Transverse colon (tissue), 4 donors: ENCODE results near the gene C15orf39. TPM values are rescaled to one million over a fixed set of nuclear protein-coding genes. Genes with fewer than 3 reads are reported as not detected.
"Not testable (repeated sequence)": the region's sequence is repeated elsewhere in the genome, so short reads cannot be mapped to it uniquely, and the experiment has no call there.

Source experiments
- DNase-seq: peaks from one replicate; pipeline ENCODE4 v3.0.0-alpha.2; 2019
- H3K27ac ChIP-seq, 4 donors: fragments of 200-600 bp; sonication (generic); 2 replicates each; pipeline ENCODE4 v1.5.1; 2016 to 2018; ENCODE audit warnings: inconsistent platforms in 4 of 4
- H3K27me3 ChIP-seq: fragments of 200-600 bp; sonication (generic); 2 replicates; pipeline ENCODE4 v1.5.1; 2017; ENCODE audit warnings: inconsistent platforms
- H3K36me3 ChIP-seq, 4 donors: fragments of 200-600 bp; sonication (generic); 2 replicates each; pipeline ENCODE4 v1.5.1; 2017 to 2019; ENCODE audit warnings: inconsistent platforms in 4 of 4
- H3K4me1 ChIP-seq, 4 donors: fragments of 200-600 bp; sonication (generic); 2 replicates each; pipeline ENCODE4 v1.5.1; 2017 to 2020; ENCODE audit warnings: inconsistent platforms in 4 of 4
- H3K4me3 ChIP-seq, 4 donors: fragments of 200-600 bp; sonication (generic); 1 replicate in 1 of 4; 2 replicates in 3 of 4; pipeline versions ENCODE4 v1.5.1 to v1.6.1; 2017 to 2019; ENCODE audit warnings: inconsistent platforms in 4 of 4
- H3K9me3 ChIP-seq, 2 donors: fragments of 200-600 bp; sonication (generic); 2 replicates each; pipeline ENCODE4 v1.5.1; 2017 to 2019; ENCODE audit warnings: inconsistent platforms in 2 of 2
- CTCF ChIP-seq, 5 experiments: fragments of 200-600 bp in 3 of 5; fragments of 450-650 bp in 2 of 5; sonication (generic) in 3 of 5; IDR thresholded peaks; 1 replicate in 2 of 5; 2 replicates in 3 of 5; pipeline ENCODE4 v1.5.1; 2016 to 2017; ENCODE audit warnings: antibody characterized with exemption in 5 of 5, inconsistent platforms in 3 of 5, mild to moderate bottlenecking in 2 of 5, moderate library complexity in 1 of 5
- EP300 ChIP-seq: sonication (generic); formaldehyde crosslinking; IDR thresholded peaks from one replicate; pipeline ENCODE4 v1.6.1; 2017; ENCODE audit warnings: antibody characterized with exemption, low read depth
- POLR2A ChIP-seq: fragments of 450-650 bp; IDR thresholded peaks from one replicate; pipeline ENCODE4 v1.6.1; 2016; ENCODE audit warnings: antibody characterized with exemption, mild to moderate bottlenecking, moderate library complexity
- POLR2AphosphoS5 ChIP-seq, 3 donors: sonication (generic); formaldehyde crosslinking; IDR thresholded peaks; one replicate each; pipeline ENCODE4 v1.6.1; 2016; ENCODE audit warnings: antibody characterized with exemption in 3 of 3
- WGBS, 2 donors: methylation state at CpG; one replicate each; pipeline ENCODE4 v1.1.5; 2018; ENCODE audit warnings: low coverage in 1 of 2; 5-methylcytosine and 5-hydroxymethylcytosine counted together
- in situ Hi-C, 4 donors: fragments of 200-750 bp; cut with MboI; loops; one replicate each; pipeline versions ENCODE4 v1.15.0 to v1.15.1; 2017; ENCODE audit warnings: low sequenced_read_pairs in 3 of 4, low pct_ligation_motif_present in 1 of 4, low pct_unique_long_range_greater_than_20kb in 1 of 4
- intact Hi-C: fragments of 100-400 bp; cut with DNase I; formaldehyde crosslinking; loops from one replicate; pipeline ENCODE4 v1.15.1; 2023; ENCODE audit warnings: low total_unique reads
- small RNA-seq, 4 donors: library from RNA; depleted of rRNA; stranded (forward); fragments of <200 nt; gene quantifications; one replicate each; pipeline ENCODE3, GENCODE V24; 2016
- total RNA-seq, 4 donors: library from RNA; depleted of rRNA; stranded (reverse); fragments of >200 nt; gene quantifications; one replicate each; pipeline ENCODE4 v1.1.0, GENCODE V29; 2016

Gene C15orf39
- total RNA-seq, 4 donors from 2014 or later: 20.9 to 27.9 (median 26.7) TPM

DNA sequence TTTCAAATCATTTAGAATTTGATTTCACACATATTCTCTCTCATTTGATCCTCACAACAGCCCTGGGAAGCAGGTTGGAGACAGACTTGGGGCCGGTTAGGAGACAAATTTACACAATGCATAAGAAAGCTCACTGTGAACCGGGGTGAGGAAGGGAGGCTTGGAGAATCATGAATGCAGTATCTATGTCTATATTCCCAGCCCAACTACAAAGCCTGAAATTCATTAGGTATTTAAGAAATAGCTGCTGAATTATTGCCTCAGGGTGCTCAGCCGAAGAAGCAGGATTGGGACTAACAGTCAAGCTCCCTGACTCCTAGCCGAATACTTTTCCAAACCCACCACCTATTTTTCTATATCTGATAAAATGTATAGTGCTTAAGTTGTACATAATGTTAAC is 48.0 kb downstream of the C15orf39 start:
- WGBS, 2 donors: 77 to 80% methylated on average over 3 to 4 of the region's 4 CpGs
- Histone ChIP-seq H3K9me3 (no peaks in the 10 kb centered on the region), H3K4me3 (no peak overlapping the region), H3K27ac (no peak overlapping the region), H3K27me3 (peaks cover 30% of the 10 kb centered on the region), H3K36me3 (no peaks in the 10 kb centered on the region), H3K4me1 (no peaks in the 10 kb centered on the region)
- TF ChIP-seq POLR2A (no peak), POLR2AphosphoS5 (IDR thresholded peaks at IDR 0.05) (no peak), CTCF (IDR thresholded peaks at IDR 0.05) (no peak), EP300 (no peak)
- in situ Hi-C loops: no loop called here
- intact Hi-C loops: no loop called here
- no peak for DNase-seq

DNA sequence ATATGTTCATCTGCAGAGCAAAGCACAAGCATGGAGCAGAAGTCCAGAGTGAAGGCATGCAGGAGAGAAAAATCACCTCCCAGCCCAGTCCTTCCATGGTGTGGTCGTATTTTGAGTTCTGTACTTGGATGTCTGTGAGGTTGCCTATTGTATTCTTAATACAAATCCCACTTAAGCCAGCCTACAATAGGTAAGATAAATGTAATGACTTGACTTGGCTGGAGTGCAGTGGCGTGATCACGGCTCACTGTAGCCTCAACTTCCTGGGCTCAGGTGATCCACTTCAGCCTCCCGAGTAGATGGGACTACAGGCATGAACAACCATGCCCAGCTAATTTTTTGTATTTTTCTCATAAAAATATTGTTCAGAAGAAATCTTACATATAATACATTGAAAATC is 49.7 kb downstream of the C15orf39 start:
- intact Hi-C loops, H3K4me1 ChIP-seq, H3K9me3 ChIP-seq, in situ Hi-C loops, H3K4me3 ChIP-seq, H3K36me3 ChIP-seq, H3K27ac ChIP-seq, DNase-seq: not testable (repeated sequence)
- WGBS, 2 donors: 79 to 87% methylated on average over 4 of the region's 4 CpGs
- peaks cover 30% of the 10 kb centered on the region for H3K27me3 ChIP-seq

DNA sequence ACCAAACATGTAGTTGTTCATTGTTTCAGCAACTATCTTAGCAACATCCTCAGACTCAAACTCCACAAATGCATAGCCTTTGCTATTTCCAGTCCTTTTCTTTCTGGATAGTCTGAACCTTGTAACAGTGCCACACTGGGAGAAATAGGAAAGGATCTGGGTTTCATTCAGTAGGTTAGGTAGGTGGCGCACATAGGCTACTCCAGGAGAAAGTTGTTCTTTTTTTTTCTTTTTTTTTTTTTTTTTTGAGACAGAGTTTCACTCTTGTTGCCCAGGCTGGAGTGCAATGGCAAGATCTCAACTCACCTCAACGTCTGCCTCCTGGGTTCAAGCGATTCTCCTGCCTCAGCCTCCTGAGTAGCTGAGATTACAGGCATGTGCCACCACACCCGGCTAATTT is 50.6 kb downstream of the C15orf39 start:
- H3K27ac ChIP-seq, intact Hi-C loops, H3K4me3 ChIP-seq, H3K36me3 ChIP-seq, DNase-seq, in situ Hi-C loops, H3K4me1 ChIP-seq, H3K9me3 ChIP-seq: not testable (repeated sequence)
- H3K27me3 ChIP-seq: peaks cover 29% of the 10 kb centered on the region
- WGBS, 2 donors: 67% methylated on average over 4 of the region's 4 CpGs; no CpG with 5 or more reads in 1 of the 2 donors

DNA sequence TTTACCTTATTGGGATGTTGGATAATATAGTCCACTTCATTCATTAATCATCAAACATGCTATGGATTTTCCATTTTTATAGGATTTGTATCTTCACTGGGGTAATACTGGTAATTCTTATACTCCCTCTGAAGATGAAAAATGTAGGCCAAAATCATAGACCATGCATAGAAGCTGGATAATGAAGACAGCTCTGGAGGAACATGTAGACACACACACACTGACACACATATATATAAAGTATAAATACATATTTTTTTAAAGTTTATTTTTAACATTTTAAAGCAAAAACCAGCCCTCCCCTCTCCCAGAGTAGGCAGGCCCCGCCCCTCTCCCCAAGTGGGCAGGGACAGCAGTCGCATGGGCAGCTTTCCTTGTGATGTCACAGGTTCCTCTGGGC is 56.4 kb downstream of the C15orf39 start, which contains the start of gene GOLGA6C:
TSS of gene GOLGA6C (plus strand) at position 301 of the 400 bp plus-strand sequence. CDS start 265 bp downstream, outside the sequence.
- no CpG with 5 or more reads among the region's 2 CpGs for WGBS, 2 donors
- H3K27ac ChIP-seq, H3K4me1 ChIP-seq, H3K9me3 ChIP-seq, intact Hi-C loops, DNase-seq, in situ Hi-C loops, H3K27me3 ChIP-seq, H3K36me3 ChIP-seq, H3K4me3 ChIP-seq: not testable (repeated sequence)

DNA sequence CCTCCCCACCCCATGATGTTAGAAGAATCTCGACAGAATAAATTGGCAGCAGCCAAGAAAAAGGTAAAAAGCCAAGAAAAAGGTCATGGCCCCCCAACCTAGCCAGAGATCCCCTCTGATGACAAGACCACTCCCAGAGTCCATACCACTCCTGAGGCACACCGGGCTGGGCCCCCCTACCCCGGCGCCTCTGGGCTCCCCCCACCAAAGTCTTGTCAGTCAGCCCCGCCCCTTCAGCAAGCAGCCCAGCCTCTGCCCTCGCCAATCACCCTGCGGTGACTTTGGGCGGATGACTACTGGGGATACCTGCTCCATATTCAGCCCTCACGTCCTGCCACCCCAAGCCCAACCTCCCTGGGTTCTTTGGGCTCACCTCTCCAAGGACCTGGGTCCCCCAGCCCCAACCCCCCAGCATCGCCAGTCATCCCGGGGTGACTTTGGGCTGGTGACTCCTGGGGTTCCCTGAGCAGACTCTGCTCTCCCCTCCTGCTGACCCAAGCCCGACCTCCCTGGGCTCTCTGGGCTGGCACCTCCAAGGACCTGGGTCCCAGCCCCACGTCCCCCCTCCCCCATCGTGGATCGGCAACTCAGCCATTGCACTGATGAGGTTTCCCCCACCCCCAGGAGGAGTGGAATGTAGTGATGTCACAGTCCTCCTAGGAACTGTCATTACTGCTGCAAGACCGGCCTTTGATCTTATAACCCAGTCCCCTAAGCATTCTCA is 57.1 kb downstream of the C15orf39 start:
- intact Hi-C loops, H3K9me3 ChIP-seq, H3K36me3 ChIP-seq, H3K27ac ChIP-seq, DNase-seq, H3K4me1 ChIP-seq, H3K4me3 ChIP-seq, in situ Hi-C loops, H3K27me3 ChIP-seq: not testable (repeated sequence)
- 87% methylated on average over 3 of the region's 16 CpGs; no CpG with 5 or more reads in 1 of the 2 donors for WGBS, 2 donors

GRCh38 chr15:75259873-75260272 is 58.2 kb downstream of the C15orf39 start:
- H3K36me3 ChIP-seq, DNase-seq, H3K4me1 ChIP-seq, in situ Hi-C loops, H3K4me3 ChIP-seq, H3K27ac ChIP-seq, H3K9me3 ChIP-seq, H3K27me3 ChIP-seq, intact Hi-C loops: not testable (repeated sequence)
- no CpG with 5 or more reads among the region's 3 CpGs for WGBS, 2 donors

Small RNA genes within 50 kb of the gene (small RNA-seq; reads per million reads assigned to genes)
- 0 reads per million in 4 donors for gene AC068338.1

Other genes with a start within 250 kb of the C15orf39 start
- gene RPP25, start 245.1 kb upstream of the C15orf39 start, total RNA-seq: 10 to 100 TPM; 10.1 to 28.4 (median 16.5) TPM
- gene SCAMP5, start 206.3 kb upstream of the C15orf39 start, total RNA-seq: 10 to 100 TPM in 3 of 4 donors, not detected in 1; 11.3 to 24.8 (median 15.8) TPM
- gene PPCDC, start 178.3 kb upstream of the C15orf39 start, total RNA-seq: 10 to 100 TPM in 3 of 4 donors, 1 to 10 TPM in 1; 5.2 to 54.5 (median 25.2) TPM
- not detected for gene GOLGA6C, start 56.5 kb downstream of the C15orf39 start, total RNA-seq
- gene GOLGA6D, start 81.0 kb downstream of the C15orf39 start, total RNA-seq: not detected
- 10 to 100 TPM; 33.2 to 97.3 (median 70.3) TPM for gene COMMD4, start 134.2 kb downstream of the C15orf39 start, total RNA-seq
- gene NEIL1, start 145.2 kb downstream of the C15orf39 start, total RNA-seq: 100 to 1,000 TPM in 3 of 4 donors, 10 to 100 TPM in 1; 96.9 to 481 (median 163) TPM
- 100 to 1,000 TPM; 215 to 559 (median 411) TPM for gene MAN2C1, start 166.7 kb downstream of the C15orf39 start, total RNA-seq
- gene SIN3A, start 249.8 kb downstream of the C15orf39 start, total RNA-seq: 10 to 100 TPM; 39.3 to 88.0 (median 72.6) TPM